HepG2 (cell line): Measurements from ENCODE around the gene CGNL1. TPM values are rescaled to one million over a fixed set of nuclear protein-coding genes. Genes with fewer than 3 reads are reported as not detected.

Experiments used
- HNF4G ChIP-seq, 2 experiments: sonication (generic) in 1 of 2; formaldehyde crosslinking in 1 of 2; IDR thresholded peaks; 2 replicates each; pipeline versions ENCODE4 v1.4.0 to v1.6.1; 2011 to 2020; ENCODE audit warnings: borderline replicate concordance in 2 of 2, low read depth in 2 of 2, mild to moderate bottlenecking in 2 of 2, low read length in 1 of 2, missing genetic modification reagents in 1 of 2, moderate library complexity in 1 of 2
- HNRNPLL ChIP-seq: fragments of 200-400 bp; formaldehyde crosslinking; IDR thresholded peaks from 2 replicates; pipeline ENCODE4 v1.6.1; 2017; ENCODE audit warnings: mild to moderate bottlenecking, low read depth, low read length; ENCODE audit not compliant: poor library complexity, severe bottlenecking
- KDM2A ChIP-seq: sonication (generic); formaldehyde crosslinking; IDR thresholded peaks from 2 replicates; pipeline ENCODE4 v1.4.0; 2020; ENCODE audit warnings: low read depth, missing genetic modification reagents, borderline replicate concordance
- MAZ ChIP-seq, 2 experiments: sonication (generic) in 1 of 2; formaldehyde crosslinking in 1 of 2; IDR thresholded peaks; 2 replicates each; pipeline versions ENCODE4 v1.5.0 to v1.6.1; 2012 to 2020; ENCODE audit warnings: low read depth in 2 of 2, mild to moderate bottlenecking in 2 of 2, borderline replicate concordance in 1 of 2, improper control_type of control experiment in 1 of 2, low read length in 1 of 2, missing genetic modification reagents in 1 of 2, moderate library complexity in 1 of 2
- MXD3 ChIP-seq: IDR thresholded peaks from 2 replicates; pipeline ENCODE4 v1.6.1; 2016; ENCODE audit warnings: mild to moderate bottlenecking, missing biosample characterization, missing genetic modification reagents
- MYNN ChIP-seq: sonication (generic); formaldehyde crosslinking; IDR thresholded peaks from 2 replicates; pipeline ENCODE4 v1.4.0; 2020; ENCODE audit warnings: mild to moderate bottlenecking, low read depth, missing genetic modification reagents
- NONO ChIP-seq, 2 experiments: fragments of 450-650 bp in 1 of 2; sonication (generic) in 1 of 2; formaldehyde crosslinking in 1 of 2; IDR thresholded peaks in 1 of 2; conservative IDR thresholded peaks in 1 of 2; 2 replicates each; pipeline versions ENCODE4 v1.6.1 to v1.8.0; 2017 to 2022; ENCODE audit warnings: mild to moderate bottlenecking in 1 of 2, missing genetic modification reagents in 1 of 2, moderate library complexity in 1 of 2
- RCOR2 ChIP-seq: IDR thresholded peaks from 2 replicates; pipeline ENCODE4 v1.6.1; 2016; ENCODE audit warnings: missing biosample characterization, missing genetic modification reagents
- REXO4 ChIP-seq: sonication (generic); formaldehyde crosslinking; IDR thresholded peaks from 2 replicates; pipeline ENCODE4 v1.8.0; 2022; ENCODE audit warnings: missing genetic modification reagents, mild to moderate bottlenecking, borderline replicate concordance
- SRY ChIP-seq: sonication (generic); formaldehyde crosslinking; IDR thresholded peaks from 2 replicates; pipeline ENCODE4 v1.8.0; 2022; ENCODE audit warnings: mild to moderate bottlenecking, missing genetic modification reagents
- XRCC5 ChIP-seq: fragments of 200-400 bp; formaldehyde crosslinking; optimal IDR thresholded peaks from 2 replicates; pipeline ENCODE3; 2017; ENCODE audit warnings: mild to moderate bottlenecking, low read length
- ZKSCAN5 ChIP-seq: sonication (generic); formaldehyde crosslinking; IDR thresholded peaks from 2 replicates; pipeline ENCODE4 v1.5.1; 2020; ENCODE audit warnings: mild to moderate bottlenecking, missing genetic modification reagents
- ZMYM3 ChIP-seq: sonication (generic); formaldehyde crosslinking; IDR thresholded peaks from 2 replicates; pipeline ENCODE4 v1.5.1; 2020; ENCODE audit warnings: mild to moderate bottlenecking, missing genetic modification reagents
- ZNF556 ChIP-seq: sonication (generic); formaldehyde crosslinking; IDR thresholded peaks from 2 replicates; pipeline ENCODE4 v1.4.0; 2020; ENCODE audit warnings: mild to moderate bottlenecking, missing genetic modification reagents, borderline replicate concordance
- ZNF572 ChIP-seq: sonication (generic); formaldehyde crosslinking; IDR thresholded peaks from 2 replicates; pipeline ENCODE4 v1.5.1; 2020; ENCODE audit warnings: mild to moderate bottlenecking, missing genetic modification reagents
- ZNF598 ChIP-seq: sonication (generic); formaldehyde crosslinking; IDR thresholded peaks from 2 replicates; pipeline ENCODE4 v1.5.1; 2020; ENCODE audit warnings: mild to moderate bottlenecking, missing genetic modification reagents, borderline replicate concordance
- polyA plus RNA-seq, 8 experiments: library from polyadenylated mRNA; depleted of rRNA in 3 of 8; stranded (reverse) in 7 of 8; unstranded in 1 of 8; fragments of >200 nt; fragmentation: Illumina TruSeq in 4 of 8; extraction: Trizol in 4 of 8; gene quantifications; 2 replicates each; pipeline versions ENCODE4 v1.2.1 to v1.2.3, GENCODE V29; 2011 to 2016; ENCODE audit warnings: low read depth in 4 of 8, missing spikeins in 1 of 8, mixed read lengths in 1 of 8; ENCODE audit not compliant: insufficient read depth in 1 of 8
- total RNA-seq, 5 experiments: library from RNA; depleted of rRNA; stranded (reverse); fragments of >200 nt; fragmentation: Illumina TruSeq; extraction: Trizol; gene quantifications; 2 replicates each; pipeline ENCODE4 v1.2.3, GENCODE V29; 2016; ENCODE audit warnings: low read depth in 1 of 5
- TF ChIP-seq, protein P1 (sequence below): sonication (generic); formaldehyde crosslinking; IDR thresholded peaks from 2 replicates; pipeline ENCODE4 v1.8.1; 2023; ENCODE audit warnings: missing genetic modification reagents, inconsistent platforms, borderline replicate concordance
- TF ChIP-seq, protein P2 (sequence below): sonication (generic); formaldehyde crosslinking; IDR thresholded peaks from 2 replicates; pipeline ENCODE4 v1.8.1; 2023; ENCODE audit warnings: mild to moderate bottlenecking, inconsistent platforms, moderate library complexity, missing genetic modification reagents, borderline replicate concordance
- TF ChIP-seq, protein P3 (sequence below): IDR thresholded peaks from 2 replicates; pipeline ENCODE4 v1.6.1; 2016; ENCODE audit warnings: mild to moderate bottlenecking

Gene CGNL1
- total and polyA plus RNA-seq, 2 of the 13 experiments (the other 11 are each of a cell fraction or from before 2014, with no cell fraction given) = 5.6 to 15.6 TPM

DNA sequence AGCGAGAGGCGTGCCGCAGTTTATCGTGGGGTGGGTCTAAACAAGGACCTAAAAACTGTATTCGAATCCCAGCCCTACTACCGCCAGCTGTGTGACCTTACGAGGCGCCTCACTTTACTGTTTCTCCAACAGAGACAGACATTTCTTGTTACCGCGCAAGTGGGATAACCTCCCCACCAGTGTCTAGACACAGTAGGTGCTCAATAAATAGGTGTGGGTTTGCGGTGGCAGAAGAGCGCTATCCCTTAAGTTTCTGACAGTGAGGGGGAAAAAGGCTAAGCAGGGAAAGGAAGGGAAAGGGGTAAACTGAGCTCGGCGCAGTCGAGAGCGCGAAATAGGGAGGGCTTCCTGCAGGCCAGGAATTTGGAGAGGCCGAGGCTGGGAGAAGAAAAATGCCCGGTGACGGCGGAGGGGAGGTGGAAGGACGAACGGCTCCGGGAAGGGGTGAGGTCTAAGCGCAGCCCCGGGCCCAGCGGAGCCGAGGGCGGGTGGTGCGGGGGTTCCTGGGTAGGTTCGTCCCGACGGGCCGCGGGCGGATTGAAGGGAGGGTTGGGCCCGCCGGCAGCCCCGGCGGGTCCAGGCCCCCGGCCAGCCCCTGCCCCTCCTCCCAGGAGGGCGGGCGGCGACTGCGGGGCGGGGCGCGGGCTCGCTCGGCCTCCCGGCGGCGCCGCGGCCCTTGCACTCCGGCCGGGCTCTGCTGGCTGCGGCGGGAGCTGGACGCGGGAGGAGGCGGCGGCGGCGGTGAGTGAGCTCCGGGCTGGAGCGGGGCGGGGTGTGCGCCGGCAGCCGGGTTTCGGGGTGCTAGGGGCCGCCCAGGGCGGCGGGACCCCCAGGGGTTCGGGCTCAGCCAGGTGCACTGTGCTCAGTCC is at the start of gene CGNL1 (continued):
- TF ChIP-seq MAZ (IDR thresholded peaks at IDR 0.05; ENCODE audit: borderline replicate concordance, low read depth, low read length) = peak; percentile 27; the same call in 1 of the 2 replicates
- TF ChIP-seq MAZ (CRISPR knock-in tag; IDR thresholded peaks at IDR 0.05; ENCODE audit: low read depth) = peak; percentile 64
- no peak for TF ChIP-seq REXO4
- no peak for TF ChIP-seq ZNF598
- TF ChIP-seq NONO (IDR thresholded peaks at IDR 0.05) = no peak
- 0 out of 2 replicates have a peak, but pooled peaks have one; percentile 2 for TF ChIP-seq NONO (CRISPR knock-in tag; conservative IDR thresholded peaks at IDR 0.05)
- no peak for TF ChIP-seq ZKSCAN5 (CRISPR knock-in tag)
- TF ChIP-seq ZNF572 (CRISPR knock-in tag) = 0 out of 2 replicates have a peak, but pooled peaks have one; percentile 53
- TF ChIP-seq SRY = 0 out of 2 replicates have a peak, but pooled peaks have one; percentile 11
- peak; percentile 19; the same call in 1 of the 2 replicates for TF ChIP-seq HNF4G (IDR thresholded peaks at IDR 0.05; ENCODE audit: borderline replicate concordance, low read depth, low read length)
- no peak for TF ChIP-seq HNF4G (CRISPR knock-in tag; IDR thresholded peaks at IDR 0.05; ENCODE audit: borderline replicate concordance, low read depth)
- TF ChIP-seq ZMYM3 (CRISPR knock-in tag) = peak; percentile 55; the same call in 1 of the 2 replicates
- TF ChIP-seq, protein P1, sequence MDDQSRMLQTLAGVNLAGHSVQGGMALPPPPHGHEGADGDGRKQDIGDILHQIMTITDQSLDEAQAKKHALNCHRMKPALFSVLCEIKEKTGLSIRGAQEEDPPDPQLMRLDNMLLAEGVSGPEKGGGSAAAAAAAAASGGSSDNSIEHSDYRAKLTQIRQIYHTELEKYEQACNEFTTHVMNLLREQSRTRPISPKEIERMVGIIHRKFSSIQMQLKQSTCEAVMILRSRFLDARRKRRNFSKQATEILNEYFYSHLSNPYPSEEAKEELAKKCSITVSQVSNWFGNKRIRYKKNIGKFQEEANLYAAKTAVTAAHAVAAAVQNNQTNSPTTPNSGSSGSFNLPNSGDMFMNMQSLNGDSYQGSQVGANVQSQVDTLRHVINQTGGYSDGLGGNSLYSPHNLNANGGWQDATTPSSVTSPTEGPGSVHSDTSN (CRISPR knock-in tag) = no peak
- TF ChIP-seq, protein P2, sequence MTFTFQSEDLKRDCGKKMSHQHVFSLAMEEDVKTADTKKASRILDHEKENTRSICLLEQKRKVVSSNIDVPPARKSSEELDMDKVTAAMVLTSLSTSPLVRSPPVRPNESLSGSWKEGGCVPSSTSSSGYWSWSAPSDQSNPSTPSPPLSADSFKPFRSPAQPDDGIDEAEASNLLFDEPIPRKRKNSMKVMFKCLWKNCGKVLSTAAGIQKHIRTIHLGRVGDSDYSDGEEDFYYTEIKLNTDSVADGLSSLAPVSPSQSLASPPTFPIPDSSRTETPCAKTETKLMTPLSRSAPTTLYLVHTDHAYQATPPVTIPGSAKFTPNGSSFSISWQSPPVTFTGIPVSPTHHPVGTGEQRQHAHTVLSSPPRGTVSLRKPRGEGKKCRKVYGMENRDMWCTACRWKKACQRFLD (CRISPR knock-in tag) = no peak
- peak; percentile 25; the same call in 1 of the 2 replicates for TF ChIP-seq KDM2A (CRISPR knock-in tag)
- TF ChIP-seq ZNF556 (CRISPR knock-in tag) = no peak
- TF ChIP-seq MXD3 (CRISPR knock-in tag) = no peak
- 0 out of 2 replicates have a peak, but pooled peaks have one; percentile 17 for TF ChIP-seq RCOR2 (CRISPR knock-in tag)
- TF ChIP-seq MYNN (CRISPR knock-in tag) = no peak
- TF ChIP-seq HNRNPLL = peak; percentile 39
- TF ChIP-seq, protein P3, sequence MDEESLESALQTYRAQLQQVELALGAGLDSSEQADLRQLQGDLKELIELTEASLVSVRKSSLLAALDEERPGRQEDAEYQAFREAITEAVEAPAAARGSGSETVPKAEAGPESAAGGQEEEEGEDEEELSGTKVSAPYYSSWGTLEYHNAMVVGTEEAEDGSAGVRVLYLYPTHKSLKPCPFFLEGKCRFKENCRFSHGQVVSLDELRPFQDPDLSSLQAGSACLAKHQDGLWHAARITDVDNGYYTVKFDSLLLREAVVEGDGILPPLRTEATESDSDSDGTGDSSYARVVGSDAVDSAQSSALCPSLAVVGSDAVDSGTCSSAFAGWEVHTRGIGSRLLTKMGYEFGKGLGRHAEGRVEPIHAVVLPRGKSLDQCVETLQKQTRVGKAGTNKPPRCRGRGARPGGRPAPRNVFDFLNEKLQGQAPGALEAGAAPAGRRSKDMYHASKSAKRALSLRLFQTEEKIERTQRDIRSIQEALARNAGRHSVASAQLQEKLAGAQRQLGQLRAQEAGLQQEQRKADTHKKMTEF (CRISPR knock-in tag) = 0 out of 2 replicates have a peak, but pooled peaks have one; percentile 8
- peak; percentile 39 for TF ChIP-seq XRCC5
